HUDEP-2 (cell line): Measurements from ENCODE around the gene DUSP7.

Experiments used
- DNase-seq, 76 experiments: peaks; one replicate each; lab custom pipeline; 2025; ENCODE audit not compliant: unreplicated experiment in 76 of 76; lab: John Stamatoyannopoulos, UW

DUSP7 gene

GRCh38 chr3:52086976-52087663, 30.7 kb upstream of the DUSP7 start:
- no peak for DNase-seq

GRCh38 chr3:52086461-52086860, 30.1 kb upstream of the DUSP7 start:
- no peak for DNase-seq

GRCh38 chr3:52085681-52086282, 29.4 kb upstream of the DUSP7 start:
- DNase-seq, result no peak

GRCh38 chr3:52084954-52085680, 28.7 kb upstream of the DUSP7 start:
- DNase-seq, result peak in 7 of 76 experiments; percentile 5 to 20 (median 9)

- no peak for DNase-seq
Measured at GRCh38 chr3:52084216-52084945, 28.0 kb upstream of the DUSP7 start.

GRCh38 chr3:52083556-52084087, 27.3 kb upstream of the DUSP7 start:
- DNase-seq, result no peak

- DNase-seq, result no peak
Measured at GRCh38 chr3:52082951-52083350, 26.6 kb upstream of the DUSP7 start.

- no peak for DNase-seq
Measured at GRCh38 chr3:52080830-52081719, 24.7 kb upstream of the DUSP7 start.

GRCh38 chr3:52079958-52080357, 23.6 kb upstream of the DUSP7 start:
- DNase-seq, result no peak

GRCh38 chr3:52078781-52079560, 22.6 kb upstream of the DUSP7 start:
- DNase-seq, result no peak

- no peak for DNase-seq
Measured at GRCh38 chr3:52077925-52078324, 21.6 kb upstream of the DUSP7 start.

- no peak for DNase-seq
Measured at GRCh38 chr3:52076896-52077780, 20.8 kb upstream of the DUSP7 start.

- DNase-seq, result no peak
Measured at GRCh38 chr3:52073490-52073889, 17.1 kb upstream of the DUSP7 start.

GRCh38 chr3:52072471-52072870, 16.1 kb upstream of the DUSP7 start:
- DNase-seq, result no peak

- DNase-seq, result no peak
Measured at GRCh38 chr3:52072020-52072419, 15.6 kb upstream of the DUSP7 start.

GRCh38 chr3:52070724-52071621, 14.6 kb upstream of the DUSP7 start:
- no peak for DNase-seq

GRCh38 chr3:52069855-52070254, 13.5 kb upstream of the DUSP7 start:
- no peak for DNase-seq
